ENCODE results near the gene TMEM176A. TPM values are rescaled to one million over a fixed set of nuclear protein-coding genes. Genes with fewer than 3 reads are reported as not detected.
A peak's percentile ranks its signal among the peaks of the same experiment; 100 is the strongest.

The TMEM176A gene
- total and polyA plus RNA-seq, 2 experiments from 2014 or later, result not detected

GRCh38 chr7:150780292-150780691 lies 20.3 kb upstream of the TMEM176A start:
- WGBS, 2 experiments (ENCODE audit: low coverage in 1 of 2, low lambda C conversion rate in 2 of 2, missing lambda C conversion rate in 2 of 2), result 34 to 38% methylated on average over 3 of the region's 3 CpGs
- H3K27ac ChIP-seq, result no peak overlapping the region

GRCh38 chr7:150781103-150781502 lies 19.5 kb upstream of the TMEM176A start:
- WGBS, 2 experiments (ENCODE audit: low coverage in 1 of 2, low lambda C conversion rate in 2 of 2, missing lambda C conversion rate in 2 of 2), result 0 to 5% methylated on average over 3 of the region's 3 CpGs
- Histone ChIP-seq H3K9me2 (ENCODE audit: insufficient read depth) (no peaks in the 10 kb centered on the region), H2AFZ (no peak overlapping the region), H3F3A (ENCODE audit: insufficient read depth) (no peaks in the 10 kb centered on the region), H3K36me3 (ENCODE audit: low read depth) (no peaks in the 10 kb centered on the region), H3K4me2 (ENCODE audit: unreplicated experiment) (no peak overlapping the region), H4K20me1 (ENCODE audit: insufficient read depth) (no peaks in the 10 kb centered on the region), H3K4me3 (no peak overlapping the region), H3K9ac (no peak overlapping the region), H3K4me1 (ENCODE audit: insufficient read depth) (no peaks in the 10 kb centered on the region), H3K27me3 (replicated peaks; ENCODE audit: insufficient read depth) (no peaks in the 10 kb centered on the region; the same call in 1 of the 2 replicates), H3K9me3 (ENCODE audit: low read depth) (no peaks in the 10 kb centered on the region), H3K27ac (no peak overlapping the region), H3K79me2 (ENCODE audit: insufficient read depth) (no peaks in the 10 kb centered on the region)
- no peak for TF ChIP-seq EZH2 (IDR thresholded peaks at IDR 0.05; ENCODE audit: insufficient read depth, poor library complexity, severe bottlenecking)
- TF ChIP-seq EZH2phosphoT487 (IDR thresholded peaks at IDR 0.05; ENCODE audit: insufficient read depth, low read depth), result no peak
- in situ Hi-C loops (cut with MboI), result no loop called here
- DNase-seq, result peak; percentile 33

More at GRCh38 chr7:150780292-150780691, 20.3 kb upstream of the TMEM176A start:
- no peak overlapping the region for H3K4me2 ChIP-seq (ENCODE audit: unreplicated experiment)
- TF ChIP-seq EZH2phosphoT487 (IDR thresholded peaks at IDR 0.05; ENCODE audit: insufficient read depth, low read depth) (no peak), EZH2 (IDR thresholded peaks at IDR 0.05; ENCODE audit: insufficient read depth, poor library complexity, severe bottlenecking) (no peak)
- H3K4me3 ChIP-seq, result no peak overlapping the region
- H3K9ac ChIP-seq, result no peak overlapping the region
- in situ Hi-C loops (cut with MboI), result no loop called here
- H3K79me2 ChIP-seq (ENCODE audit: insufficient read depth), result no peaks in the 10 kb centered on the region
- no peaks in the 10 kb centered on the region for H3K9me2 ChIP-seq (ENCODE audit: insufficient read depth)
- H3F3A ChIP-seq (ENCODE audit: insufficient read depth), result no peaks in the 10 kb centered on the region
- H4K20me1 ChIP-seq (ENCODE audit: insufficient read depth), result no peaks in the 10 kb centered on the region
- no peak overlapping the region for H2AFZ ChIP-seq
- no peak for DNase-seq
- H3K9me3 ChIP-seq (ENCODE audit: low read depth), result no peaks in the 10 kb centered on the region
- H3K4me1 ChIP-seq (ENCODE audit: insufficient read depth), result no peaks in the 10 kb centered on the region
- H3K27me3 ChIP-seq (replicated peaks; ENCODE audit: insufficient read depth), result no peaks in the 10 kb centered on the region; the same call in 1 of the 2 replicates
- H3K36me3 ChIP-seq (ENCODE audit: low read depth), result no peaks in the 10 kb centered on the region

- Histone ChIP-seq H3K4me3 (no peak overlapping the region), H3K27me3 (replicated peaks; ENCODE audit: insufficient read depth) (no peaks in the 10 kb centered on the region; the same call in 1 of the 2 replicates), H4K20me1 (ENCODE audit: insufficient read depth) (no peaks in the 10 kb centered on the region), H3K9me2 (ENCODE audit: insufficient read depth) (no peaks in the 10 kb centered on the region), H3F3A (ENCODE audit: insufficient read depth) (no peaks in the 10 kb centered on the region), H3K4me1 (ENCODE audit: insufficient read depth) (no peaks in the 10 kb centered on the region), H2AFZ (no peak overlapping the region), H3K9ac (no peak overlapping the region), H3K27ac (no peak overlapping the region), H3K4me2 (ENCODE audit: unreplicated experiment) (no peak overlapping the region), H3K9me3 (ENCODE audit: low read depth) (no peaks in the 10 kb centered on the region), H3K79me2 (ENCODE audit: insufficient read depth) (no peaks in the 10 kb centered on the region), H3K36me3 (ENCODE audit: low read depth) (no peaks in the 10 kb centered on the region)
- TF ChIP-seq EZH2 (IDR thresholded peaks at IDR 0.05; ENCODE audit: insufficient read depth, poor library complexity, severe bottlenecking) (no peak), EZH2phosphoT487 (IDR thresholded peaks at IDR 0.05; ENCODE audit: insufficient read depth, low read depth) (no peak)
- WGBS, 2 experiments (ENCODE audit: low coverage in 1 of 2, low lambda C conversion rate in 2 of 2, missing lambda C conversion rate in 2 of 2), result 64 to 65% methylated on average over 2 of the region's 2 CpGs
- no peak for DNase-seq
- in situ Hi-C loops (cut with MboI), result no loop called here
Observed at GRCh38 chr7:150781961-150782360, 18.6 kb upstream of the TMEM176A start.

- no peaks in the 10 kb centered on the region for H3K4me1 ChIP-seq (ENCODE audit: insufficient read depth)
Observed at GRCh38 chr7:150784120-150784736, 16.3 kb upstream of the TMEM176A start.

More at GRCh38 chr7:150784120-150784736, 16.3 kb upstream of the TMEM176A start:
- Histone ChIP-seq H3K9me2 (ENCODE audit: insufficient read depth) (no peaks in the 10 kb centered on the region), H3K79me2 (ENCODE audit: insufficient read depth) (no peaks in the 10 kb centered on the region), H4K20me1 (ENCODE audit: insufficient read depth) (no peaks in the 10 kb centered on the region), H3K4me2 (ENCODE audit: unreplicated experiment) (no peak overlapping the region), H3K4me3 (no peak overlapping the region), H3K36me3 (ENCODE audit: low read depth) (no peaks in the 10 kb centered on the region), H3K9ac (no peak overlapping the region), H3F3A (ENCODE audit: insufficient read depth) (no peaks in the 10 kb centered on the region), H3K9me3 (ENCODE audit: low read depth) (no peaks in the 10 kb centered on the region), H3K27me3 (replicated peaks; ENCODE audit: insufficient read depth) (no peaks in the 10 kb centered on the region), H3K27ac (no peak overlapping the region), H2AFZ (no peak overlapping the region)
- in situ Hi-C loops (cut with MboI), result no loop called here
- no peak for DNase-seq
- 66 to 77% methylated on average over 9 of the region's 9 CpGs for WGBS, 2 experiments (ENCODE audit: low coverage in 1 of 2, low lambda C conversion rate in 2 of 2, missing lambda C conversion rate in 2 of 2)
- TF ChIP-seq EZH2phosphoT487 (IDR thresholded peaks at IDR 0.05; ENCODE audit: insufficient read depth, low read depth), result no peak
- TF ChIP-seq EZH2 (IDR thresholded peaks at IDR 0.05; ENCODE audit: insufficient read depth, poor library complexity, severe bottlenecking), result no peak
